ENCODE measurements around the gene HINFP. TPM values are rescaled to one million over a fixed set of nuclear protein-coding genes. Genes with fewer than 3 reads are reported as not detected.

Gene HINFP
- polyA plus RNA-seq, 1 donor from 2014 or later, result 50.0 TPM

- H2AFZ ChIP-seq (ENCODE audit: low read depth, low read length), result no peak overlapping the region
- no peak overlapping the region for H3K9ac ChIP-seq (ENCODE audit: low read length)
- no peaks in the 10 kb centered on the region for H4K20me1 ChIP-seq (ENCODE audit: insufficient read depth)
- H3K27ac ChIP-seq (ENCODE audit: low read length), result no peak overlapping the region
- H3K79me2 ChIP-seq (replicated peaks; ENCODE audit: insufficient read depth, low read length), result no peaks in the 10 kb centered on the region
- no peaks in the 10 kb centered on the region for H3F3A ChIP-seq (ENCODE audit: insufficient read depth, low read length, poor library complexity, severe bottlenecking)
- no peaks in the 10 kb centered on the region for H3K9me2 ChIP-seq (ENCODE audit: insufficient read depth, low read length)
- no peak overlapping the region for H3K4me3 ChIP-seq (ENCODE audit: low read length)
- H3K27me3 ChIP-seq (ENCODE audit: insufficient read depth, low read depth, low read length), result peaks cover 17% of the 10 kb centered on the region
- no peaks in the 10 kb centered on the region for H3K9me3 ChIP-seq (ENCODE audit: low read length)
- no peak overlapping the region for H3K4me2 ChIP-seq (ENCODE audit: low read length)
- TF ChIP-seq MXI1 (conservative IDR thresholded peaks at IDR 0.05; ENCODE audit: poor library complexity, severe bottlenecking) (no peak), CTCF (IDR thresholded peaks at IDR 0.05; ENCODE audit: poor library complexity, severe bottlenecking) (no peak), TAF1 (IDR thresholded peaks at IDR 0.05; ENCODE audit: low read depth) (no peak), EZH2 (IDR thresholded peaks at IDR 0.05; ENCODE audit: borderline replicate concordance, insufficient read depth, low read length, poor library complexity, severe bottlenecking) (no peak), POLR2AphosphoS5 (IDR thresholded peaks at IDR 0.05) (no peak), EP300 (conservative IDR thresholded peaks at IDR 0.05; ENCODE audit: poor library complexity, severe bottlenecking) (no peak), REST (IDR thresholded peaks at IDR 0.05; ENCODE audit: borderline replicate concordance) (no peak), SMC3 (conservative IDR thresholded peaks at IDR 0.05; ENCODE audit: poor library complexity) (no peak)
- H3K36me3 ChIP-seq (ENCODE audit: insufficient read depth, low read length), result no peaks in the 10 kb centered on the region
Measured at GRCh38 chr11:119154178-119154577, 32.8 kb downstream of the HINFP start.

- H3K27ac ChIP-seq (ENCODE audit: low read length), result no peak overlapping the region
- H3K4me2 ChIP-seq (ENCODE audit: low read length), result no peak overlapping the region
- no peak overlapping the region for H2AFZ ChIP-seq (ENCODE audit: low read depth, low read length)
- no peaks in the 10 kb centered on the region for H3K79me2 ChIP-seq (replicated peaks; ENCODE audit: insufficient read depth, low read length)
- no peaks in the 10 kb centered on the region for H3K27me3 ChIP-seq (ENCODE audit: insufficient read depth, low read depth, low read length)
- H3K9me3 ChIP-seq (ENCODE audit: low read length), result no peaks in the 10 kb centered on the region
- H3K36me3 ChIP-seq (ENCODE audit: insufficient read depth, low read length), result no peaks in the 10 kb centered on the region
- no peaks in the 10 kb centered on the region for H4K20me1 ChIP-seq (ENCODE audit: insufficient read depth)
- no peaks in the 10 kb centered on the region for H3K9me2 ChIP-seq (ENCODE audit: insufficient read depth, low read length)
- TF ChIP-seq RAD21 (conservative IDR thresholded peaks at IDR 0.05) (no peak), EZH2 (IDR thresholded peaks at IDR 0.05; ENCODE audit: borderline replicate concordance, insufficient read depth, low read length, poor library complexity, severe bottlenecking) (no peak), POLR2AphosphoS5 (IDR thresholded peaks at IDR 0.05) (no peak), REST (IDR thresholded peaks at IDR 0.05; ENCODE audit: borderline replicate concordance) (no peak), SMC3 (conservative IDR thresholded peaks at IDR 0.05; ENCODE audit: poor library complexity) (no peak), EP300 (conservative IDR thresholded peaks at IDR 0.05; ENCODE audit: poor library complexity, severe bottlenecking) (no peak), CTCF (IDR thresholded peaks at IDR 0.05; ENCODE audit: poor library complexity, severe bottlenecking) (no peak), MXI1 (conservative IDR thresholded peaks at IDR 0.05; ENCODE audit: poor library complexity, severe bottlenecking) (no peak), TAF1 (IDR thresholded peaks at IDR 0.05; ENCODE audit: low read depth) (no peak)
- no peak overlapping the region for H3K4me3 ChIP-seq (ENCODE audit: low read length)
- H3F3A ChIP-seq (ENCODE audit: insufficient read depth, low read length, poor library complexity, severe bottlenecking), result no peaks in the 10 kb centered on the region
- no peak overlapping the region for H3K9ac ChIP-seq (ENCODE audit: low read length)
Measured at GRCh38 chr11:119155733-119156492, 34.5 kb downstream of the HINFP start.
